ENCODE data around the gene YIPF4. TPM values are rescaled to one million over a fixed set of nuclear protein-coding genes. Genes with fewer than 3 reads are reported as not detected.

The YIPF4 gene
- polyA plus RNA-seq, 1 of the 3 experiments (the other 2 are of a cell fraction): 3.5 TPM

- no peak for DNase-seq
- POLR2A ChIA-PET: no interaction called here
These were observed 52.4 kb downstream of the YIPF4 start for GRCh38 chr2:32330136-32330535.

More at GRCh38 chr2:32330136-32330535, 52.4 kb downstream of the YIPF4 start:
- no peak overlapping the region for H3K4me3 ChIP-seq (ENCODE audit: low read depth in 2 of 2, low read length in 1 of 2)
- no peaks in the 10 kb centered on the region for H4K20me1 ChIP-seq (ENCODE audit: insufficient read depth)
- H2AFZ ChIP-seq (ENCODE audit: low read depth): no peak overlapping the region
- CTCF ChIA-PET: no interaction called here
- H3K9ac ChIP-seq: no peak overlapping the region
- H3K4me2 ChIP-seq: no peak overlapping the region
- no peaks in the 10 kb centered on the region for H3K27me3 ChIP-seq (ENCODE audit: insufficient read depth)
- H3F3A ChIP-seq (replicated peaks; ENCODE audit: insufficient read depth): peaks cover 6% of the 10 kb centered on the region
- H3K4me1 ChIP-seq (ENCODE audit: control insufficient read depth in 1 of 2, insufficient read depth in 2 of 2, low read depth in 1 of 2, low read length in 1 of 2): no peaks in the 10 kb centered on the region; a peak in 1 of 4 replicates
- no peak overlapping the region for H3K27ac ChIP-seq (ENCODE audit: low read depth in 2 of 2, low read length in 1 of 2)
- no peaks in the 10 kb centered on the region for H3K79me2 ChIP-seq (ENCODE audit: insufficient read depth)
- TF ChIP-seq TEAD4 (IDR thresholded peaks at IDR 0.05; ENCODE audit: borderline replicate concordance, insufficient read depth) (no peak), GATA2 (CRISPR knock-in tag; IDR thresholded peaks at IDR 0.05) (no peak), POLR2AphosphoS5 (IDR thresholded peaks at IDR 0.05; ENCODE audit: low read depth, low read length) (no peak), RAD21 (IDR thresholded peaks at IDR 0.05; ENCODE audit: low read length) (no peak), FOXJ3 (CRISPR knock-in tag; IDR thresholded peaks at IDR 0.05) (no peak), ELF1 (IDR thresholded peaks at IDR 0.05) (no peak), NRF1 (IDR thresholded peaks at IDR 0.05; ENCODE audit: low read depth, low read length) (no peak), TAF1 (IDR thresholded peaks at IDR 0.05; ENCODE audit: borderline replicate concordance, low read depth, low read length) (no peak), REST (IDR thresholded peaks at IDR 0.05; ENCODE audit: low read depth, low read length) (no peak)
- TF ChIP-seq, protein P1, sequence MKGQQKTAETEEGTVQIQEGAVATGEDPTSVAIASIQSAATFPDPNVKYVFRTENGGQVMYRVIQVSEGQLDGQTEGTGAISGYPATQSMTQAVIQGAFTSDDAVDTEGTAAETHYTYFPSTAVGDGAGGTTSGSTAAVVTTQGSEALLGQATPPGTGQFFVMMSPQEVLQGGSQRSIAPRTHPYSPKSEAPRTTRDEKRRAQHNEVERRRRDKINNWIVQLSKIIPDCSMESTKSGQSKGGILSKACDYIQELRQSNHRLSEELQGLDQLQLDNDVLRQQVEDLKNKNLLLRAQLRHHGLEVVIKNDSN (IDR thresholded peaks at IDR 0.05; ENCODE audit: borderline replicate concordance, low read depth): no peak
- TF ChIP-seq, protein P2, sequence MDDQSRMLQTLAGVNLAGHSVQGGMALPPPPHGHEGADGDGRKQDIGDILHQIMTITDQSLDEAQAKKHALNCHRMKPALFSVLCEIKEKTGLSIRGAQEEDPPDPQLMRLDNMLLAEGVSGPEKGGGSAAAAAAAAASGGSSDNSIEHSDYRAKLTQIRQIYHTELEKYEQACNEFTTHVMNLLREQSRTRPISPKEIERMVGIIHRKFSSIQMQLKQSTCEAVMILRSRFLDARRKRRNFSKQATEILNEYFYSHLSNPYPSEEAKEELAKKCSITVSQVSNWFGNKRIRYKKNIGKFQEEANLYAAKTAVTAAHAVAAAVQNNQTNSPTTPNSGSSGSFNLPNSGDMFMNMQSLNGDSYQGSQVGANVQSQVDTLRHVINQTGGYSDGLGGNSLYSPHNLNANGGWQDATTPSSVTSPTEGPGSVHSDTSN (IDR thresholded peaks at IDR 0.05): no peak
- TF ChIP-seq, protein P3, sequence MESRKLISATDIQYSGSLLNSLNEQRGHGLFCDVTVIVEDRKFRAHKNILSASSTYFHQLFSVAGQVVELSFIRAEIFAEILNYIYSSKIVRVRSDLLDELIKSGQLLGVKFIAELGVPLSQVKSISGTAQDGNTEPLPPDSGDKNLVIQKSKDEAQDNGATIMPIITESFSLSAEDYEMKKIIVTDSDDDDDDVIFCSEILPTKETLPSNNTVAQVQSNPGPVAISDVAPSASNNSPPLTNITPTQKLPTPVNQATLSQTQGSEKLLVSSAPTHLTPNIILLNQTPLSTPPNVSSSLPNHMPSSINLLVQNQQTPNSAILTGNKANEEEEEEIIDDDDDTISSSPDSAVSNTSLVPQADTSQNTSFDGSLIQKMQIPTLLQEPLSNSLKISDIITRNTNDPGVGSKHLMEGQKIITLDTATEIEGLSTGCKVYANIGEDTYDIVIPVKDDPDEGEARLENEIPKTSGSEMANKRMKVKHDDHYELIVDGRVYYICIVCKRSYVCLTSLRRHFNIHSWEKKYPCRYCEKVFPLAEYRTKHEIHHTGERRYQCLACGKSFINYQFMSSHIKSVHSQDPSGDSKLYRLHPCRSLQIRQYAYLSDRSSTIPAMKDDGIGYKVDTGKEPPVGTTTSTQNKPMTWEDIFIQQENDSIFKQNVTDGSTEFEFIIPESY (IDR thresholded peaks at IDR 0.05; ENCODE audit: borderline replicate concordance, low read depth): no peak
- no peaks in the 10 kb centered on the region for H3K9me3 ChIP-seq
- no peaks in the 10 kb centered on the region for H3K36me3 ChIP-seq (replicated peaks in 1 of 2; ENCODE audit: control insufficient read depth in 1 of 2, insufficient read depth in 2 of 2, low read length in 1 of 2)
- WGBS (ENCODE audit: low lambda C conversion rate): 85% methylated on average over 2 of the region's 2 CpGs
- no peaks in the 10 kb centered on the region for H3K9me2 ChIP-seq

Measured in SK-N-SH (cell line).